Pancreas (tissue), 10 donors: ENCODE results near the gene MAPT. TPM values are rescaled to one million over a fixed set of nuclear protein-coding genes. Genes with fewer than 3 reads are reported as not detected.

ENCODE experiments used
- ATAC-seq, 4 donors: fragments of 200-7000 bp; cut with Tn5 transposase; one replicate each; pipeline versions ENCODE4 v1.8.0 to v1.9.1; 2020; ENCODE audit warnings: mild to moderate bottlenecking in 4 of 4, moderate library complexity in 4 of 4
- DNase-seq, 6 donors: peaks; one replicate each; pipeline ENCODE4 v3.0.0-alpha.2; 2020
- FAIRE-seq: peaks from 2 replicates; lab custom pipeline; 2012; peaks lifted over from hg19 to GRCh38; lab: Jason Lieb, UNC
- H3K27ac ChIP-seq, 4 donors: fragments of 200-600 bp; sonication (generic); 1 replicate in 3 of 4; 2 replicates in 1 of 4; pipeline versions ENCODE4 v1.5.0 to v1.8.0; 2020
- H3K27me3 ChIP-seq, 4 donors: fragments of 200-600 bp; one replicate each; pipeline ENCODE4 v1.8.0; 2021
- H3K36me3 ChIP-seq, 3 donors: fragments of 200-600 bp; sonication (generic) in 1 of 3; one replicate each; pipeline versions ENCODE4 v1.5.0 to v1.8.0; 2020 to 2021
- H3K4me1 ChIP-seq, 3 donors: fragments of 200-600 bp; one replicate each; pipeline ENCODE4 v1.8.0; 2021
- H3K4me3 ChIP-seq, 4 donors: fragments of 200-600 bp; sonication (generic) in 2 of 4; one replicate each; pipeline versions ENCODE4 v1.5.0 to v1.8.0; 2020 to 2021
- H3K9me3 ChIP-seq, 4 donors: fragments of 200-600 bp; one replicate each; pipeline ENCODE4 v1.8.0; 2021
- WGBS, 2 donors: extraction: QIAGEN DNeasy Blood & Tissue Kit; methylation state at CpG; one replicate each; pipeline ENCODE4 v1.1.7; 2013; 5-methylcytosine and 5-hydroxymethylcytosine counted together
- intact Hi-C, 3 donors: fragments of 100-400 bp; cut with DNase I; formaldehyde crosslinking; loops; one replicate each; pipeline versions ENCODE4 v1.11.1 to v1.14.2; 2022
- polyA plus RNA-seq, 2 donors: library from polyadenylated mRNA; stranded (reverse); fragments of 200-250 nt; gene quantifications; one replicate each; pipeline ENCODE4 v1.2.3, GENCODE V29; 2013
- total RNA-seq, 6 donors: library from RNA; stranded (reverse); fragmentation: NEBNext Ultra II Directional in 4 of 6; extraction: Animal tissue kit (Norgen Biotek cat#: 25700) in 4 of 6; gene quantifications; one replicate each; pipeline versions ENCODE4 v1.2.1 to v1.2.4, GENCODE V29; 2021 to 2023
- TF ChIP-seq, protein P1 (sequence below), 4 donors: fragments of 200-600 bp; sonication (generic) in 3 of 4; IDR thresholded peaks; one replicate each; pipeline versions ENCODE4 v1.5.0 to v1.8.0; 2021; ENCODE audit warnings: antibody characterized with exemption in 4 of 4
- donor health status: healthy with polysubstance abuse.
- donor health status: DM: no; HTN: no; CAD: no; lungs with moderate emphysema.
- donor health status: DM: no; HTN: no; CAD: no.
- donor health status: control.
- donor health status: control.
- donor health status: Bipolar disorder and iron deficiency.
- donor health status: DM: yes; HTN: yes; CAD: no.
- donor health status: DM: no; HTN: no; CAD: no.
- donor health status: DM: no; HTN: no; CAD: no.
- donor health status: DM: yes; HTN: yes; CAD: no.

The MAPT gene
- total and polyA plus RNA-seq, 8 donors: 1.1 to 3.2 (median 1.7) TPM

DNA sequence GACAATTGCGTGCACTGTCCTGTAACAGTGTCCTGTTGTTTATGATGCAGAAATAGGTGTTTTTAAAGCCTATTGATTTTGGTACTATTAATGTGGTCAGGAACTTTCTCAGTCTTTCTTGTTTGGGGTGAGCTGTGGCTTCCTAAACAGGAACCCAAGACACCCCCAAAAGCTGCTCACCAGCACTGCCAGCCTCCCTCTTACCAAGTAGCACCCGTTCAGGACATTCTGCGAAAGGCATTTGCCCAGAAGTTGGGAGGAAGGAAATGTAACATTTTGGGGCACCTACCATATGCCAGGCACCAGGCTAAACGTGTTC, 83.1 kb downstream of the MAPT start:
- no peaks in the 10 kb centered on the region for H3K9me3 ChIP-seq
- no peaks in the 10 kb centered on the region for H3K36me3 ChIP-seq
- no peak for FAIRE-seq
- intact Hi-C loops: no loop called here
- no peak for DNase-seq
- no peak overlapping the region for H3K4me3 ChIP-seq
- no peak for ATAC-seq
- TF ChIP-seq, protein P1, sequence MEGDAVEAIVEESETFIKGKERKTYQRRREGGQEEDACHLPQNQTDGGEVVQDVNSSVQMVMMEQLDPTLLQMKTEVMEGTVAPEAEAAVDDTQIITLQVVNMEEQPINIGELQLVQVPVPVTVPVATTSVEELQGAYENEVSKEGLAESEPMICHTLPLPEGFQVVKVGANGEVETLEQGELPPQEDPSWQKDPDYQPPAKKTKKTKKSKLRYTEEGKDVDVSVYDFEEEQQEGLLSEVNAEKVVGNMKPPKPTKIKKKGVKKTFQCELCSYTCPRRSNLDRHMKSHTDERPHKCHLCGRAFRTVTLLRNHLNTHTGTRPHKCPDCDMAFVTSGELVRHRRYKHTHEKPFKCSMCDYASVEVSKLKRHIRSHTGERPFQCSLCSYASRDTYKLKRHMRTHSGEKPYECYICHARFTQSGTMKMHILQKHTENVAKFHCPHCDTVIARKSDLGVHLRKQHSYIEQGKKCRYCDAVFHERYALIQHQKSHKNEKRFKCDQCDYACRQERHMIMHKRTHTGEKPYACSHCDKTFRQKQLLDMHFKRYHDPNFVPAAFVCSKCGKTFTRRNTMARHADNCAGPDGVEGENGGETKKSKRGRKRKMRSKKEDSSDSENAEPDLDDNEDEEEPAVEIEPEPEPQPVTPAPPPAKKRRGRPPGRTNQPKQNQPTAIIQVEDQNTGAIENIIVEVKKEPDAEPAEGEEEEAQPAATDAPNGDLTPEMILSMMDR (IDR thresholded peaks at IDR 0.05): no peak
- 78 to 87% methylated on average over 4 of the region's 4 CpGs for WGBS, 2 donors
- H3K27me3 ChIP-seq: no peaks in the 10 kb centered on the region
- peaks cover 0 to 4% (median 0%) of the 10 kb centered on the region in 3 donors for H3K4me1 ChIP-seq
- H3K27ac ChIP-seq: no peak overlapping the region

DNA sequence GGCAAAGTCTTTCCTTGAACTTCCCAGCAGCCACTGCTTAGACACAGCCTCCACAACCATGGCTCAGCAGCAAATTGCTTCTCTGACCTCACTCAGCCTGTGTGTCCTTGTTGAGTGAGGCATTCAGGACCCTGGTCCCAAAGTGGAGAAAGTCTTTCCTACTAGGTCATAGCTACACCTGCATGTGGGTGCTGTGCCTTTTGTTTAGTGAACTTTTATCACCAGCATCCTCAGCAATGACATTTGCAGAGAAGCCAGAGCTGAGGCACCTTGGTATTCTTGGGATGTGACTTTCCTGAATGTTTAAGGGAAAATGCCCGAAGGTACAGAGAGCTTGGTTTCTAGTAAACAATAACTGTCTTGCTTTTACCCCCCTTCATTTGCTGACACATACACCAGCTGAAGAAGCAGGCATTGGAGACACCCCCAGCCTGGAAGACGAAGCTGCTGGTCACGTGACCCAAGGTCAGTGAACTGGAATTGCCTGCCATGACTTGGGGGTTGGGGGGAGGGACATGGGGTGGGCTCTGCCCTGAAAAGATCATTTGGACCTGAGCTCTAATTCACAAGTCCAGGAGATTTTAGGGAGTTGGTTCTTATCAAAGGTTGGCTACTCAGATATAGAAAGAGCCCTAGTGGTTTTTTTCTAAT, 83.7 kb downstream of the MAPT start:
- no peak for DNase-seq
- Histone ChIP-seq H3K27me3 (no peaks in the 10 kb centered on the region), H3K4me3 (no peak overlapping the region), H3K4me1 (peaks cover 0 to 4% (median 0%) of the 10 kb centered on the region in 3 donors), H3K9me3 (no peaks in the 10 kb centered on the region), H3K27ac (no peak overlapping the region), H3K36me3 (no peaks in the 10 kb centered on the region)
- intact Hi-C loops: no loop called here
- TF ChIP-seq, protein P1 (IDR thresholded peaks at IDR 0.05): no peak
- ATAC-seq: no peak
- FAIRE-seq: no peak
- 68 to 78% methylated on average over 3 of the region's 3 CpGs for WGBS, 2 donors

DNA sequence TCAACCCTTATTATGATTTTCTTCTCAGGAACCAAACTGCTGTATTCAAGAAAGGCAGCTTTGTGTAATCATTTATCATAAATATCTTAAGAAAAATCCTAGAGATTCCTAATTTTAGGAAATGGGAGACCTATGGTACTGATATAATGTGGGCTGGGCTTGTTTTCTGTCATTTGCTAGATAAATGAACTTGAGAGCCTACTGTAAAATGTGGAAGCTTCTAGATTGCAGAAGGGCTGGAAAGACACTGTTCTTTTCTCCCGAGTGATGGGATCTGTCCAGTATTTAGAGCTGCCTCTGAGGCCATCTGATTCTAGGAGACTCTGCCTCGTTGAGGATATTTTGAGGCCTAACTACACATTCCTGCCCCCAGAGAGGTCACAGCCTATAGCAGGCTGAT, 84.8 kb downstream of the MAPT start:
- no peak for DNase-seq
- no peak for ATAC-seq
- no peak for FAIRE-seq
- Histone ChIP-seq H3K27me3 (no peaks in the 10 kb centered on the region), H3K9me3 (no peaks in the 10 kb centered on the region), H3K27ac (no peak overlapping the region), H3K4me3 (no peak overlapping the region), H3K36me3 (no peaks in the 10 kb centered on the region), H3K4me1 (no peaks in the 10 kb centered on the region)
- TF ChIP-seq, protein P1 (IDR thresholded peaks at IDR 0.05): no peak
- intact Hi-C loops: no loop called here
- WGBS, 2 donors: 68 to 69% methylated on average over 2 of the region's 2 CpGs

DNA sequence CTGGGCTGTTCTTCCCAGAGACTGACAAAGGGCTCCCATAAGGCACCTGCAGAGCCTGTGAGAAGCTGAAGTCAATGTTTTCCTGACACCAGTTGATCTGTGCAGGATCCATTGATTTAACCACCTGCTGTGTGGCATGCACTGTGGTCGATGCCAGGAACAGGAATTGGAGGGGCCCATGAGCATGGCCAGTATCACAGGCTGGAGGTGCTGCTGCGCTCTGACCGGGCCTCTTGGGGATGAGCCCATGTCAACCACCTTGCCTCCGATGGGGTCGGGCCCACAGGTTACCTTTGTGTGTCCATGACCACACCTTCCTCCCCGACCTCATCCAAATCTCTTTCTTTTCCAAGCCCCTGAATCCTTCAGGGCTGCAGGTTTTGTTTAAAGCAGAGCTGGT, 86.5 kb downstream of the MAPT start:
- WGBS, 2 donors: 78 to 92% methylated on average over 6 of the region's 6 CpGs
- ATAC-seq (no peak), DNase-seq (peak in 1 of 6 donors; percentile 20), FAIRE-seq (no peak)
- Histone ChIP-seq H3K36me3 (no peaks in the 10 kb centered on the region), H3K4me3 (no peak overlapping the region), H3K9me3 (no peaks in the 10 kb centered on the region), H3K27ac (no peak overlapping the region), H3K27me3 (no peaks in the 10 kb centered on the region), H3K4me1 (no peaks in the 10 kb centered on the region)
- TF ChIP-seq, protein P1 (IDR thresholded peaks at IDR 0.05): no peak
- intact Hi-C loops: no loop called here

DNA sequence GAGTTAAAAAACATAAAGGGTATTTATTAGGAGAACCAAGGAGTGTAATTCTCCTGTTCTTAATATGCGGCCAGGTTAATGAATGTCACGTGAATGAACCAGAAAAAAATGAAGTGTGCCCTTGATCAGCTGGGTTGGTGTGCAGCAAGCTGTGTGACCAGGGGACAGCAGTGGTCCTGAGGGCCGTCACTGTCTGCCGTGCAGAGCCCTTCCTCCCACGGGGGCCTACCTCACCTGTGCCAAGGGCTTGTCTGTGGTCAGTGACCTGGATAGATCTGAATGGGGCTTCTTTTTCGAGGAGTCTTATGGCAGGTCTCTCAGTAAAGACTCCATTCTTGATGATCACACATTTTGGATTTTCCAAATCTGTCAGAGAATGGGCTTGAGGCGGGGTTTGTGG, 87.0 kb downstream of the MAPT start:
- Histone ChIP-seq H3K4me3 (no peak overlapping the region), H3K4me1 (no peaks in the 10 kb centered on the region), H3K27me3 (no peaks in the 10 kb centered on the region), H3K36me3 (no peaks in the 10 kb centered on the region), H3K27ac (no peak overlapping the region), H3K9me3 (no peaks in the 10 kb centered on the region)
- intact Hi-C loops: no loop called here
- 78 to 85% methylated on average over 7 of the region's 7 CpGs for WGBS, 2 donors
- no peak for ATAC-seq
- no peak for FAIRE-seq
- DNase-seq: peak in 1 of 6 donors; percentile 22
- TF ChIP-seq, protein P1 (IDR thresholded peaks at IDR 0.05): no peak
